Endometrial microvascular endothelial cells (primary cell): ENCODE data around the gene HNRNPA2B1. TPM values are rescaled to one million over a fixed set of nuclear protein-coding genes. Genes with fewer than 3 reads are reported as not detected.

Experiments used
- total RNA-seq: library from RNA; depleted of rRNA; stranded (reverse); fragments of >200 nt; gene quantifications from one replicate; pipeline ENCODE4 v1.2.3, GENCODE V29; 2015; ENCODE audit errors: inconsistent ontology term

HNRNPA2B1 gene
- total RNA-seq, 1 donor from 2014 or later, result 241 TPM

Other genes starting within 250 kb of the HNRNPA2B1 start
- gene NFE2L3, start 48.5 kb downstream of the HNRNPA2B1 start, total RNA-seq, result 84.3 TPM
- 135 TPM for gene CBX3, start 999 bp upstream of the HNRNPA2B1 start, total RNA-seq
- 2.2 TPM for gene SNX10, start 91.1 kb upstream of the HNRNPA2B1 start, total RNA-seq